SK-N-SH (cell line): ENCODE data around the gene ARHGAP26. TPM values are rescaled to one million over a fixed set of nuclear protein-coding genes. Genes with fewer than 3 reads are reported as not detected.

Experiments
- CTCF ChIA-PET: fragments of 300-600, 350-600 bp; formaldehyde crosslinking; extraction: SDS; loops from one replicate; lab custom pipeline; 2021; lab: Yijun Ruan, JAX
- POLR2A ChIA-PET: fragments of 350-600 bp; sonication (Branson Sonifier 250); formaldehyde crosslinking; extraction: SDS; loops from one replicate; lab custom pipeline; 2020; ENCODE audit warnings: antibody characterized with exemption, inconsistent platforms; lab: Yijun Ruan, JAX
- DNase-seq: peaks from one replicate; pipeline ENCODE4 v3.0.0; 2012
- H2AFZ ChIP-seq: fragments of 200-600 bp; sonication (generic); 2 replicates; pipeline ENCODE4 v1.8.1; 2016; ENCODE audit warnings: antibody characterized with exemption, mild to moderate bottlenecking, low read depth
- H3F3A ChIP-seq: fragments of 200-600 bp; sonication (generic); replicated peaks from 2 replicates; pipeline ENCODE3; 2016; ENCODE audit warnings: antibody characterized with exemption, mild to moderate bottlenecking; ENCODE audit not compliant: insufficient read depth
- H3K27ac ChIP-seq, 2 experiments: fragments of 200-500 bp in 1 of 2; fragments of 200-600 bp in 1 of 2; sonication (Bioruptor generic) in 1 of 2; sonication (generic), shearing (Covaris generic) in 1 of 2; 2 replicates each; pipeline versions ENCODE4 v1.5.1 to v1.6.1; 2014 to 2016; ENCODE audit warnings: low read depth in 2 of 2, inconsistent platforms in 1 of 2, low read length in 1 of 2, mild to moderate bottlenecking in 1 of 2, mixed read lengths in 1 of 2
- H3K27me3 ChIP-seq: fragments of 200-600 bp; sonication (generic), shearing (Covaris generic); 2 replicates; pipeline ENCODE4 v1.6.1; 2016; ENCODE audit warnings: mixed run types; ENCODE audit not compliant: insufficient read depth
- H3K36me3 ChIP-seq, 2 experiments: fragments of 200-500 bp in 1 of 2; fragments of 200-600 bp in 1 of 2; sonication (Bioruptor generic) in 1 of 2; sonication (generic) in 1 of 2; replicated peaks in 1 of 2; 2 replicates each; pipeline versions ENCODE3 to v1.5.1; 2014 to 2016; ENCODE audit warnings: low read length in 1 of 2, mild to moderate bottlenecking in 1 of 2; ENCODE audit not compliant: insufficient read depth in 2 of 2, control insufficient read depth in 1 of 2
- H3K4me1 ChIP-seq, 2 experiments: fragments of 200-500 bp in 1 of 2; fragments of 200-600 bp in 1 of 2; sonication (Bioruptor generic) in 1 of 2; sonication (generic), shearing (Covaris generic) in 1 of 2; 2 replicates each; pipeline versions ENCODE4 v1.5.1 to v1.6.1; 2014 to 2016; ENCODE audit warnings: low read depth in 1 of 2, low read length in 1 of 2, mixed run types in 1 of 2; ENCODE audit not compliant: insufficient read depth in 2 of 2, control insufficient read depth in 1 of 2
- H3K4me2 ChIP-seq: fragments of 200-600 bp; sonication (generic), shearing (Covaris generic); 2 replicates; pipeline ENCODE4 v1.6.1; 2017; ENCODE audit warnings: mixed run types
- H3K4me3 ChIP-seq, 2 experiments: fragments of 200-500 bp in 1 of 2; fragments of 200-600 bp in 1 of 2; sonication (Bioruptor generic) in 1 of 2; sonication (generic), shearing (Covaris generic) in 1 of 2; 2 replicates each; pipeline versions ENCODE4 v1.5.1 to v1.8.1; 2014 to 2016; ENCODE audit warnings: low read depth in 2 of 2, inconsistent platforms in 1 of 2, low read length in 1 of 2, mild to moderate bottlenecking in 1 of 2, mixed read lengths in 1 of 2, moderate library complexity in 1 of 2
- H3K79me2 ChIP-seq: fragments of 200-600 bp; sonication (generic); 2 replicates; pipeline ENCODE4 v1.8.1; 2017; ENCODE audit warnings: mild to moderate bottlenecking; ENCODE audit not compliant: insufficient read depth
- H3K9ac ChIP-seq: fragments of 200-600 bp; sonication (generic); 2 replicates; pipeline ENCODE4 v1.6.1; 2017; ENCODE audit warnings: mixed run types
- H3K9me2 ChIP-seq: fragments of 200-600 bp; sonication (generic); 2 replicates; pipeline ENCODE4 v1.6.1; 2017; ENCODE audit warnings: mixed run types
- H3K9me3 ChIP-seq: fragments of 200-600 bp; sonication (generic); 2 replicates; pipeline ENCODE4 v1.6.1; 2017; ENCODE audit warnings: mixed run types, mild to moderate bottlenecking, moderate library complexity
- H4K20me1 ChIP-seq: fragments of 200-600 bp; sonication (generic); 2 replicates; pipeline ENCODE4 v1.6.1; 2017; ENCODE audit warnings: mild to moderate bottlenecking, mixed run types; ENCODE audit not compliant: insufficient read depth
- EZH2phosphoT487 ChIP-seq: fragments of 200-600 bp; sonication (generic); IDR thresholded peaks from 2 replicates; pipeline ENCODE4 v1.6.1; 2017; ENCODE audit warnings: low read depth, mixed run types, mild to moderate bottlenecking, antibody characterized with exemption, moderate library complexity, borderline replicate concordance
- FOSL2 ChIP-seq: IDR thresholded peaks from 2 replicates; pipeline ENCODE4 v1.4.0; 2012; ENCODE audit warnings: low read depth, mild to moderate bottlenecking, moderate library complexity, borderline replicate concordance
- FOXJ3 ChIP-seq: sonication (generic); formaldehyde crosslinking; IDR thresholded peaks from 2 replicates; pipeline ENCODE4 v1.5.1; 2020; ENCODE audit warnings: mild to moderate bottlenecking, missing genetic modification reagents
- NFIC ChIP-seq: IDR thresholded peaks from 2 replicates; pipeline ENCODE4 v1.4.0; 2012; ENCODE audit warnings: borderline replicate concordance
- POLR2AphosphoS5 ChIP-seq: IDR thresholded peaks from 2 replicates; pipeline ENCODE4 v1.6.1; 2012; ENCODE audit warnings: low read depth, low read length
- RFX5 ChIP-seq: IDR thresholded peaks from 2 replicates; pipeline ENCODE4 v1.6.1; 2012; ENCODE audit warnings: mild to moderate bottlenecking, improper control_type of control experiment, low read length
- RXRA ChIP-seq: IDR thresholded peaks from 2 replicates; pipeline ENCODE4 v1.4.0; 2012; ENCODE audit warnings: low read depth, mild to moderate bottlenecking, borderline replicate concordance
- SIN3A ChIP-seq: IDR thresholded peaks from 2 replicates; pipeline ENCODE4 v1.6.1; 2012; ENCODE audit warnings: low read depth, mild to moderate bottlenecking, low read length, moderate library complexity, borderline replicate concordance
- WGBS: methylation state at CpG from one replicate; pipeline ENCODE4 v1.1.6; 2017; ENCODE audit warnings: low lambda C conversion rate; 5-methylcytosine and 5-hydroxymethylcytosine counted together
- polyA plus RNA-seq, 3 experiments: library from polyadenylated mRNA; depleted of rRNA; stranded (reverse); fragments of >200 nt; gene quantifications; 2 replicates each; pipeline ENCODE4 v1.2.3, GENCODE V29; 2012
- TF ChIP-seq, protein P1 (sequence below): IDR thresholded peaks from 2 replicates; pipeline ENCODE4 v1.4.0; 2012; ENCODE audit warnings: low read depth
- TF ChIP-seq, protein P2 (sequence below): IDR thresholded peaks from 2 replicates; pipeline ENCODE4 v1.4.0; 2012; ENCODE audit warnings: low read depth, borderline replicate concordance
- TF ChIP-seq, protein P3 (sequence below): IDR thresholded peaks from 2 replicates; pipeline ENCODE4 v1.6.1; 2012; ENCODE audit warnings: mild to moderate bottlenecking, low read depth, low read length, moderate library complexity

The ARHGAP26 gene
- polyA plus RNA-seq, 1 of the 3 experiments (the other 2 are of a cell fraction) = 6.1 TPM

DNA sequence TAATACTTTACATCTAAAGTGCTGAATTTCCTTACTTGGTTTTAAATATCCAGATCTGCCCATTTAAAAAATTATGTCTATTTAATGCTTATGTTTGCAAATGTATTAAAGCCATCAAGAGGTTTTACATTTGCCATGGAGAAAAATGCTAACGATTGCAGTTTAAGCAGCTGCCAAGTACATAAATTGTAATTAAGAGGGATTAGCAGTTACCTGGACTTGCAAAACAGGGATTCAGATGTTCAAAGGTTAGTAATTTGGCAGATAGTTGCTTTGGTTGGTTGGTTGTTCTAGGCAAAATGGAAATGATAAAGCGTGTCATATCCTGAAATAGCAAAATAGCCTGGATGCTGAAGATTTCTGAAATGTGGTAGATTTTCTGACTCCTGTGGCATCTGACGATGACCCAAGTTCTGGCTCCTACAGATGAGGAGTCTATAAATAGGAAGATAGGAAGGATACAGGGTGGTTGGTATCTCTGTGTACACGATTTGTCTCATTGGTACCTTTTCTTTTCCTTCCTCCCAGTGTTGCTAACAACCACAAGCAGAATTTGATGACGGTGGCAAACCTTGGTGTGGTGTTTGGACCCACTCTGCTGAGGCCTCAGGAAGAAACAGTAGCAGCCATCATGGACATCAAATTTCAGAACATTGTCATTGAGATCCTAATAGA is 350.4 kb downstream of the ARHGAP26 start:
- Histone ChIP-seq H3K36me3 (peaks cover 0 to 19% of the 10 kb centered on the region in 2 experiments), H3K27ac (no peak overlapping the region), H3K27me3 (no peaks in the 10 kb centered on the region), H2AFZ (no peak overlapping the region), H4K20me1 (no peaks in the 10 kb centered on the region), H3K9me2 (no peaks in the 10 kb centered on the region), H3K4me3 (no peak overlapping the region), H3K9me3 (no peaks in the 10 kb centered on the region), H3F3A (no peaks in the 10 kb centered on the region), H3K4me2 (no peak overlapping the region), H3K4me1 (peaks cover 0 to 6% of the 10 kb centered on the region in 2 experiments; a peak in 1 of 4 replicates), H3K79me2 (no peaks in the 10 kb centered on the region), H3K9ac (no peak overlapping the region)
- 83% methylated on average over 5 of the region's 5 CpGs for WGBS
- no peak for DNase-seq
- POLR2A ChIA-PET = no interaction called here
- CTCF ChIA-PET = no interaction called here
- TF ChIP-seq, protein P1, sequence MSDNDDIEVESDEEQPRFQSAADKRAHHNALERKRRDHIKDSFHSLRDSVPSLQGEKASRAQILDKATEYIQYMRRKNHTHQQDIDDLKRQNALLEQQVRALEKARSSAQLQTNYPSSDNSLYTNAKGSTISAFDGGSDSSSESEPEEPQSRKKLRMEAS = no peak
- TF ChIP-seq FOSL2 (no peak), NFIC (no peak), RXRA (no peak), FOXJ3 (CRISPR knock-in tag) (no peak), RFX5 (no peak), SIN3A (no peak)

DNA sequence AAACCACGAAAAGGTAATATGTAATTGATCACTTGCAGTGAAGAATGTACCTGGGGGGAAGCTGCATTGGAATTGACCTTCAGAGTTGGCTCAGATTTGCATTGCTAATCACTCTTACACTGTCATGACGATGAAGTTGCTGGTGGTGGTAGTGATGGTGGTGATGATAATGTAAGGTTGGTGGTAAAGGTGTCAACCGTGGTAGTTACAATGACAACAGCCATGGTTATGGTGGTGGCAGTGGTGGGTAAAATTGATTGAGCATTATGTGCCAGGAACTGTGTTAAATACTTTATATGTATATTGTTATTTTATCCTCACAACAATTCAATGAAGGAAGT is 350.9 kb downstream of the ARHGAP26 start:
- H3K4me3 ChIP-seq = no peak overlapping the region
- H3K27me3 ChIP-seq = no peaks in the 10 kb centered on the region
- TF ChIP-seq, protein P2, sequence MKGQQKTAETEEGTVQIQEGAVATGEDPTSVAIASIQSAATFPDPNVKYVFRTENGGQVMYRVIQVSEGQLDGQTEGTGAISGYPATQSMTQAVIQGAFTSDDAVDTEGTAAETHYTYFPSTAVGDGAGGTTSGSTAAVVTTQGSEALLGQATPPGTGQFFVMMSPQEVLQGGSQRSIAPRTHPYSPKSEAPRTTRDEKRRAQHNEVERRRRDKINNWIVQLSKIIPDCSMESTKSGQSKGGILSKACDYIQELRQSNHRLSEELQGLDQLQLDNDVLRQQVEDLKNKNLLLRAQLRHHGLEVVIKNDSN = no peak
- TF ChIP-seq POLR2AphosphoS5 = no peak
- TF ChIP-seq, protein P3, sequence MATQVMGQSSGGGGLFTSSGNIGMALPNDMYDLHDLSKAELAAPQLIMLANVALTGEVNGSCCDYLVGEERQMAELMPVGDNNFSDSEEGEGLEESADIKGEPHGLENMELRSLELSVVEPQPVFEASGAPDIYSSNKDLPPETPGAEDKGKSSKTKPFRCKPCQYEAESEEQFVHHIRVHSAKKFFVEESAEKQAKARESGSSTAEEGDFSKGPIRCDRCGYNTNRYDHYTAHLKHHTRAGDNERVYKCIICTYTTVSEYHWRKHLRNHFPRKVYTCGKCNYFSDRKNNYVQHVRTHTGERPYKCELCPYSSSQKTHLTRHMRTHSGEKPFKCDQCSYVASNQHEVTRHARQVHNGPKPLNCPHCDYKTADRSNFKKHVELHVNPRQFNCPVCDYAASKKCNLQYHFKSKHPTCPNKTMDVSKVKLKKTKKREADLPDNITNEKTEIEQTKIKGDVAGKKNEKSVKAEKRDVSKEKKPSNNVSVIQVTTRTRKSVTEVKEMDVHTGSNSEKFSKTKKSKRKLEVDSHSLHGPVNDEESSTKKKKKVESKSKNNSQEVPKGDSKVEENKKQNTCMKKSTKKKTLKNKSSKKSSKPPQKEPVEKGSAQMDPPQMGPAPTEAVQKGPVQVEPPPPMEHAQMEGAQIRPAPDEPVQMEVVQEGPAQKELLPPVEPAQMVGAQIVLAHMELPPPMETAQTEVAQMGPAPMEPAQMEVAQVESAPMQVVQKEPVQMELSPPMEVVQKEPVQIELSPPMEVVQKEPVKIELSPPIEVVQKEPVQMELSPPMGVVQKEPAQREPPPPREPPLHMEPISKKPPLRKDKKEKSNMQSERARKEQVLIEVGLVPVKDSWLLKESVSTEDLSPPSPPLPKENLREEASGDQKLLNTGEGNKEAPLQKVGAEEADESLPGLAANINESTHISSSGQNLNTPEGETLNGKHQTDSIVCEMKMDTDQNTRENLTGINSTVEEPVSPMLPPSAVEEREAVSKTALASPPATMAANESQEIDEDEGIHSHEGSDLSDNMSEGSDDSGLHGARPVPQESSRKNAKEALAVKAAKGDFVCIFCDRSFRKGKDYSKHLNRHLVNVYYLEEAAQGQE = no peak
- no peak for TF ChIP-seq EZH2phosphoT487
- H3K36me3 ChIP-seq = peaks cover 0 to 19% of the 10 kb centered on the region in 2 experiments
- H3K9me2 ChIP-seq = no peaks in the 10 kb centered on the region
- H2AFZ ChIP-seq = no peak overlapping the region
- DNase-seq = no peak
- H3K4me1 ChIP-seq = peaks cover 0 to 6% of the 10 kb centered on the region in 2 experiments; a peak in 3 of 4 replicates
- no peak overlapping the region for H3K4me2 ChIP-seq
- WGBS = 94% methylated on average over 3 of the region's 3 CpGs
- no peaks in the 10 kb centered on the region for H3F3A ChIP-seq
- CTCF ChIA-PET = no interaction called here
- no peak overlapping the region for H3K9ac ChIP-seq
- no peaks in the 10 kb centered on the region for H4K20me1 ChIP-seq
- POLR2A ChIA-PET = no interaction called here
- no peak overlapping the region for H3K27ac ChIP-seq
- no peaks in the 10 kb centered on the region for H3K9me3 ChIP-seq
- H3K79me2 ChIP-seq = no peaks in the 10 kb centered on the region
